SK-N-SH treated with all-trans-retinoic acid at 6 μM for 48 hours (cell line): ENCODE data around the gene RFC1.

Source experiments
- ATAC-seq: fragments of 200-7000 bp; cut with Tn5 transposase; 3 replicates; pipeline ENCODE4 v1.9.1; 2020; ENCODE audit warnings: mild to moderate bottlenecking, moderate library complexity
- ARNTL ChIP-seq: fragments of 450-650 bp; formaldehyde crosslinking; IDR thresholded peaks from 2 replicates; pipeline ENCODE4 v1.5.0; 2020; ENCODE audit warnings: low read depth, mild to moderate bottlenecking, moderate library complexity, borderline replicate concordance
- BACH2 ChIP-seq: fragments of 250-450 bp; sonication (Bioruptor Pico); IDR thresholded peaks from 2 replicates; pipeline ENCODE4 v1.9.0; 2021; ENCODE audit warnings: mild to moderate bottlenecking, borderline replicate concordance
- CREB5 ChIP-seq: fragments of 250-450 bp; sonication (Bioruptor Pico); IDR thresholded peaks from 2 replicates; pipeline ENCODE4 v1.5.1; 2020; ENCODE audit warnings: low read depth, mild to moderate bottlenecking, moderate library complexity
- CSDC2 ChIP-seq: fragments of 250-450 bp; sonication (Bioruptor Pico); IDR thresholded peaks from 2 replicates; pipeline ENCODE4 v1.5.0; 2020; ENCODE audit warnings: mild to moderate bottlenecking, moderate library complexity
- CSRNP3 ChIP-seq: fragments of 250-450 bp; sonication (Bioruptor Pico); IDR thresholded peaks from 2 replicates; pipeline ENCODE4 v1.5.1; 2021; ENCODE audit warnings: mild to moderate bottlenecking, moderate library complexity
- ESRRG ChIP-seq: fragments of 250-450 bp; sonication (Bioruptor Pico); IDR thresholded peaks from 2 replicates; pipeline ENCODE4 v1.6.1; 2021; ENCODE audit warnings: mild to moderate bottlenecking
- OSR1 ChIP-seq: fragments of 250-450 bp; sonication (Bioruptor Pico); IDR thresholded peaks from 2 replicates; pipeline ENCODE4 v1.8.0; 2022; ENCODE audit warnings: moderate library complexity, mild to moderate bottlenecking, inconsistent platforms
- PATZ1 ChIP-seq: fragments of 250-450 bp; sonication (Bioruptor Pico); IDR thresholded peaks from 2 replicates; pipeline ENCODE4 v1.8.0; 2020; ENCODE audit warnings: mild to moderate bottlenecking, moderate library complexity, borderline replicate concordance
- PPARA ChIP-seq: fragments of 250-450 bp; sonication (Bioruptor Pico); IDR thresholded peaks from 2 replicates; pipeline ENCODE4 v1.5.0; 2020; ENCODE audit warnings: mild to moderate bottlenecking, borderline replicate concordance
- RARB ChIP-seq: fragments of 250-450 bp; sonication (Bioruptor Pico); IDR thresholded peaks from 2 replicates; pipeline ENCODE4 v1.8.0; 2021; ENCODE audit warnings: mild to moderate bottlenecking, moderate library complexity
- SNAI2 ChIP-seq: fragments of 250-450 bp; sonication (Bioruptor Pico); IDR thresholded peaks from 2 replicates; pipeline ENCODE4 v1.5.0; 2020; ENCODE audit warnings: mild to moderate bottlenecking, moderate library complexity
- TCF4 ChIP-seq: fragments of 250-450 bp; sonication (Bioruptor Pico); IDR thresholded peaks from 2 replicates; pipeline ENCODE4 v1.8.0; 2021; ENCODE audit warnings: mild to moderate bottlenecking, moderate library complexity, borderline replicate concordance
- TOX ChIP-seq: fragments of 250-450 bp; sonication (Bioruptor Pico); IDR thresholded peaks from 2 replicates; pipeline ENCODE4 v1.8.0; 2021; ENCODE audit warnings: mild to moderate bottlenecking, moderate library complexity, borderline replicate concordance
- TSHZ2 ChIP-seq: fragments of 250-450 bp; sonication (Bioruptor Pico); IDR thresholded peaks from 2 replicates; pipeline ENCODE4 v1.5.0; 2020; ENCODE audit warnings: mild to moderate bottlenecking, moderate library complexity
- ZC3H10 ChIP-seq: fragments of 250-450 bp; sonication (Bioruptor Pico); IDR thresholded peaks from 2 replicates; pipeline ENCODE4 v1.5.1; 2021; ENCODE audit warnings: mild to moderate bottlenecking, moderate library complexity
- ZFP3 ChIP-seq: fragments of 250-450 bp; sonication (Bioruptor Pico); IDR thresholded peaks from 2 replicates; pipeline ENCODE4 v1.5.0; 2020; ENCODE audit warnings: mild to moderate bottlenecking, moderate library complexity
- ZFP30 ChIP-seq: fragments of 450-650 bp; formaldehyde crosslinking; IDR thresholded peaks from 2 replicates; pipeline ENCODE4 v1.5.0; 2022; ENCODE audit warnings: mild to moderate bottlenecking, moderate library complexity
- ZNF565 ChIP-seq: fragments of 450-650 bp; formaldehyde crosslinking; conservative IDR thresholded peaks from 2 replicates; pipeline ENCODE4 v1.5.0; 2020; ENCODE audit warnings: low read depth, mild to moderate bottlenecking, moderate library complexity
- ZNF70 ChIP-seq: fragments of 450-650 bp; formaldehyde crosslinking; IDR thresholded peaks from 2 replicates; pipeline ENCODE4 v1.5.0; 2020; ENCODE audit warnings: mild to moderate bottlenecking, moderate library complexity
- ZNF8 ChIP-seq: fragments of 450-650 bp; formaldehyde crosslinking; IDR thresholded peaks from 2 replicates; pipeline ENCODE4 v1.5.0; 2020; ENCODE audit warnings: mild to moderate bottlenecking, moderate library complexity

The RFC1 gene

GRCh38 chr4:39274503-39274902 is 91.7 kb downstream of the RFC1 start:
- no peak for ATAC-seq
- TF ChIP-seq ZFP3 (CRISPR knock-in tag) (no peak), RARB (CRISPR knock-in tag) (no peak), ZNF70 (CRISPR knock-in tag) (no peak), OSR1 (no peak), CSDC2 (CRISPR knock-in tag) (no peak), PPARA (CRISPR knock-in tag) (no peak), CREB5 (CRISPR knock-in tag) (no peak), ZNF8 (CRISPR knock-in tag) (no peak), ZFP30 (CRISPR knock-in tag) (no peak), SNAI2 (no peak)

GRCh38 chr4:39263895-39264294 is 102.3 kb downstream of the RFC1 start:
- no peak for ATAC-seq
- TF ChIP-seq ARNTL (CRISPR knock-in tag) (no peak), SNAI2 (no peak), ZNF565 (CRISPR knock-in tag) (no peak), RARB (CRISPR knock-in tag) (no peak), ZNF70 (CRISPR knock-in tag) (no peak), TCF4 (CRISPR knock-in tag) (no peak), TOX (CRISPR knock-in tag) (no peak), CSRNP3 (no peak), ZNF8 (CRISPR knock-in tag) (no peak), TSHZ2 (CRISPR knock-in tag) (no peak), ZC3H10 (CRISPR knock-in tag) (no peak)
- TF ChIP-seq, all 23 proteins: peak for 0

GRCh38 chr4:39259571-39260330 is 106.4 kb downstream of the RFC1 start:
- TF ChIP-seq PATZ1 (CRISPR knock-in tag): no peak
- TF ChIP-seq TOX (CRISPR knock-in tag): no peak
- no peak for TF ChIP-seq CSRNP3
- TF ChIP-seq OSR1: no peak
- no peak for TF ChIP-seq ESRRG
- ATAC-seq: no peak

- ATAC-seq: no peak
- no peak for TF ChIP-seq BACH2 (CRISPR knock-in tag)
Measured at GRCh38 chr4:39256436-39256835, 109.7 kb downstream of the RFC1 start.
